Activated CD8-positive, alpha-beta memory T cell treated with anti-CD3 and anti-CD28 coated beads for 1 hour (primary cell): Measurements from ENCODE around the gene MISP3.

ENCODE experiments used
- DNase-seq, 2 donors: peaks; one replicate each; pipeline ENCODE4 v3.0.0-alpha.2; 2020; ENCODE audit warnings: low read depth in 1 of 2; ENCODE audit errors: extremely low read depth in 1 of 2

The MISP3 gene

GRCh38 chr19:14101003-14101545, 28.5 kb downstream of the MISP3 start:
- DNase-seq, result no peak

- DNase-seq, result no peak
Measured at GRCh38 chr19:14102102-14102696, 29.6 kb downstream of the MISP3 start.

- DNase-seq, result no peak
Measured at GRCh38 chr19:14102756-14103155, 30.2 kb downstream of the MISP3 start.

- no peak for DNase-seq
Measured at GRCh38 chr19:14103310-14103709, 30.7 kb downstream of the MISP3 start.

- DNase-seq, result no peak
Measured at GRCh38 chr19:14105680-14106079, 33.1 kb downstream of the MISP3 start.

- DNase-seq, result no peak
Measured at GRCh38 chr19:14106840-14107239, 34.3 kb downstream of the MISP3 start.

- no peak for DNase-seq
Measured at GRCh38 chr19:14107581-14108461, 35.2 kb downstream of the MISP3 start.

GRCh38 chr19:14110650-14111049, 38.1 kb downstream of the MISP3 start:
- DNase-seq, result no peak

GRCh38 chr19:14111486-14111885, 38.9 kb downstream of the MISP3 start:
- no peak for DNase-seq

GRCh38 chr19:14112051-14112808, 39.6 kb downstream of the MISP3 start:
- DNase-seq, result no peak

- DNase-seq, result no peak
Measured at GRCh38 chr19:14112809-14113385, 40.3 kb downstream of the MISP3 start.

- no peak for DNase-seq
Measured at GRCh38 chr19:14113762-14114414, 41.3 kb downstream of the MISP3 start.

GRCh38 chr19:14114439-14114838, 41.9 kb downstream of the MISP3 start:
- DNase-seq, result no peak

- no peak for DNase-seq
Measured at GRCh38 chr19:14114854-14115253, 42.3 kb downstream of the MISP3 start.

- no peak for DNase-seq
Measured at GRCh38 chr19:14115756-14116155, 43.2 kb downstream of the MISP3 start.

- DNase-seq, result no peak
Measured at GRCh38 chr19:14116525-14116917, 43.9 kb downstream of the MISP3 start.

GRCh38 chr19:14116918-14117578, 44.5 kb downstream of the MISP3 start:
- DNase-seq, result no peak

GRCh38 chr19:14117668-14118164, 45.1 kb downstream of the MISP3 start, which contains the start of gene PRKACA:
Gene PRKACA (minus strand): TSS chr19:14117762. CDS start chr19:14117547, 215 bp downstream.
- peak; percentile 95 to 96 for DNase-seq

GRCh38 chr19:14118165-14119051, 45.8 kb downstream of the MISP3 start:
- no peak for DNase-seq
